ENCODE results near the gene GTF3C5. TPM values are rescaled to one million over a fixed set of nuclear protein-coding genes. Genes with fewer than 3 reads are reported as not detected.
"Not testable (repeated sequence)": the region's sequence is repeated elsewhere in the genome, so short reads cannot be mapped to it uniquely, and the experiment has no call there.

The GTF3C5 gene
- polyA plus RNA-seq, 1 donor from 2014 or later = 34.5 TPM

DNA sequence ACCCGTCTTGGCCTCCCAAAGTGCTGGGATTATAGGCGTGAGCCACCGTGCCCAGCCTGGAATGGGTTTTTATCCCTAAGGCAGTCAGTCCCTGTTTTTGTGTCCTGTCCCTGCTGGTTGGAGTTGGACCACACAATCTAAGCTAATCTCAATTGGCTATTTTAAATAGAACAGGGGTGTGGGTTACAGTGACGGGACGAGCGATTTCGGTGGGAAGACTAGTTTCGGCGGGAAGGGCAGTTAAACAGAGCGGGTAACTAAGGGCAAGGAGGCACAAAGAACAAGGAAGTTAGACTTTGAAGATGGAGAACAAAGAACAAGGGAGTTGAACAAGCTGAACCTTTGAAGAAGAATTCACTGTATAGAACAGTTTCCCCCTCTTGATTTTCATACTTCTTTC is 1.4 kb downstream of the GTF3C5 start:
- Mint-ChIP-seq H3K9me3 (no peaks in the 10 kb centered on the region), H3K36me3 (peaks cover 2% of the 10 kb centered on the region), H3K4me3 (peak overlapping the region; percentile 99 to 100 (median 100)), H3K27ac (peak overlapping the region in 2 of 3 donors; percentile 68 to 98), H3K4me1 (peaks cover 20 to 39% (median 34%) of the 10 kb centered on the region in 3 donors), H3K27me3 (peaks cover 2% of the 10 kb centered on the region)

- no peaks in the 10 kb centered on the region for H3K9me3 Mint-ChIP-seq
- no peaks in the 10 kb centered on the region for H3K36me3 Mint-ChIP-seq
- H3K27me3 Mint-ChIP-seq = peaks cover under 1% of the 10 kb centered on the region
- H3K27ac Mint-ChIP-seq = no peak overlapping the region
- H3K4me1 Mint-ChIP-seq = peaks cover 10 to 40% (median 36%) of the 10 kb centered on the region in 3 donors
- H3K4me3 Mint-ChIP-seq = peak overlapping the region in 1 of 4 donors; percentile 53
These were observed 4.9 kb downstream of the GTF3C5 start for GRCh38 chr9:133035669-133036068.

DNA sequence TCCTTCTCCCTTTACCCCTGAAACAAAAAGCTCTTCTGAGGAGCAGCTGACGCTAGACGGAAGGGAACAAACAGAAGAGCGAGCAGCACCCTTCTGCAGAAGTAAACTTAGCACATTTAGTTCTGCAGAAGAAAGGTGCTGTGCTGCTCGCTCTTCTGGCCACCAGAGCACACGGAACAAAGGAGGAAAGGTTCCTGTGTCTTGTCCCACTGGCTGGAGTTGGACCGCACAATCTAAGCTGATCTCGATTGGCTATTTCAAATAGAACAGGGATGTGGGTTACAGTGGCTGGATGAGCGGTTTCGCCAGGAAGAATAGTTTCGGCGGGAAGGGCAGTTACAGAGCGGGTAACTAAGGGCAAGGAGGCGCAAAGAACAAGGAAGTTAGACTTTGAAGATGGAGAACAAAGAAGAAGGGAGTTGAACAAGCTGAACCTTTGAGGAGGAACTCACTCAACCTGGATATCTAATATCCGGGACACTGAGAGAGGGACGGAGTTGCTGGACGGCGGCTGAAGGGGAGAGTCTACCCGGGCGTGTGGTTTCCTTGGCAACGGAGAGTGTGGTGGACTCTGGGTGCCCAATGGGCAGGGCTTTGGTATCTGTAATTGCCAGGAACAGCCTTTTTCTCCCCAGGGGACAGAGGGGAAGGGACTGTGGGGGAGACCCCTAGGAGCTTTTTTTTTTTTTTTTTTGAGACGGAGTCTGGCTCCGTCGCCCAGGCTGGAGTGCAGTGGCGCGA is 7.1 kb downstream of the GTF3C5 start:
- Mint-ChIP-seq H3K27ac (no peak overlapping the region), H3K9me3 (no peaks in the 10 kb centered on the region), H3K36me3 (no peaks in the 10 kb centered on the region), H3K27me3 (no peaks in the 10 kb centered on the region), H3K4me1 (peaks cover 1 to 23% (median 14%) of the 10 kb centered on the region in 3 donors), H3K4me3 (no peak overlapping the region)

- H3K27ac Mint-ChIP-seq = peak overlapping the region in 1 of 3 donors; percentile 57
- H3K9me3 Mint-ChIP-seq, H3K4me3 Mint-ChIP-seq, H3K36me3 Mint-ChIP-seq, H3K27me3 Mint-ChIP-seq: not testable (repeated sequence)
- H3K4me1 Mint-ChIP-seq = peaks cover 1 to 12% (median 10%) of the 10 kb centered on the region in 3 donors
These were observed 10.2 kb downstream of the GTF3C5 start for GRCh38 chr9:133040892-133041479.

DNA sequence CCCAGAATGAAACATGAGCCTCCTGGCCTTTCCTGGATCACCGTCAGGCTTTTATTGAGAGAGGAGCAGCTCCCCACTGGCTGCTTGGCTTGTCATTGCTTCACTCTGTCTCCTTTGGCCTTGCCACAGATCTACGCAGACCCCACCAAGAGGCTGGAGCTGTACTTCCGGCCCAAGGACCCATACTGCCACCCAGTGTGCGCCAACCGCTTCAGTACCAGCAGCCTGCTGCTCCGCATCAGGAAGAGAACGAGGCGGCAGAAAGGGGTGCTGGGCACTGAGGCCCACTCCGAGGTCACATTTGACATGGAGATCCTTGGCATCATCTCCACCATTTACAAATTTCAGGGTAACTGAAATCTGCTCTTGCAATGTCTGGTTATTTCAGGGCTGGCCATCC is 11.2 kb downstream of the GTF3C5 start:
- H3K4me1 Mint-ChIP-seq = peaks cover 1 to 12% (median 10%) of the 10 kb centered on the region in 3 donors
- H3K27me3 Mint-ChIP-seq = no peaks in the 10 kb centered on the region
- no peak overlapping the region for H3K27ac Mint-ChIP-seq
- H3K4me3 Mint-ChIP-seq = no peak overlapping the region
- no peaks in the 10 kb centered on the region for H3K9me3 Mint-ChIP-seq
- peaks cover 3% of the 10 kb centered on the region for H3K36me3 Mint-ChIP-seq

- peaks cover 1 to 11% (median 3%) of the 10 kb centered on the region in 3 donors for H3K4me1 Mint-ChIP-seq
- H3K36me3 Mint-ChIP-seq = peaks cover 3% of the 10 kb centered on the region
- H3K4me3 Mint-ChIP-seq = no peak overlapping the region
- no peaks in the 10 kb centered on the region for H3K27me3 Mint-ChIP-seq
- no peaks in the 10 kb centered on the region for H3K9me3 Mint-ChIP-seq
- no peak overlapping the region for H3K27ac Mint-ChIP-seq
These were observed 11.9 kb downstream of the GTF3C5 start for GRCh38 chr9:133042676-133043075.

DNA sequence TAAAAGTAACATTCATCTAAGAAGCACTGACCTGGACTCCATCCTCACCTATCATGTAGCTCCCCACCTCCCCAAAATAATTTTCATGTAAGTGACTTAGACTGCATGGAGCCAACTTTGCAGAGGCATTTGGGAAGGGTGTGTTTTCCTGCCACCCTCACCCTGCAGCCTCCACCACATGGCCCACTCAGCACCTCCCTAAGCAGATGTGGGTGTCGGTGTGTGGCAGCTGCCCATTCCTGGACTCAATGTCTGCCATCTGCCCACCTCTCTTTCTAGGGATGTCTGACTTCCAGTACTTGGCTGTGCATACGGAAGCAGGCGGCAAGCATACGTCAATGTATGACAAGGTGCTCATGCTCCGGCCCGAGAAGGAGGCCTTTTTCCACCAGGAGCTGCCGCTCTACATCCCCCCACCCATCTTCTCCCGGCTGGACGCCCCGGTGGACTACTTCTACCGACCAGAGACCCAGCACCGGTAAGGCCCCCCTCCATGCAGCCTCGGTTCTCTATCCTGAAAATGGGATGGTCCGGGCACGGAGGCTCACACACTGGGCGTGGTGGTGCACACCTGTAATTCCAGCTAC is 12.7 kb downstream of the GTF3C5 start:
- peaks cover 3% of the 10 kb centered on the region for H3K36me3 Mint-ChIP-seq
- H3K4me1 Mint-ChIP-seq = peaks cover 0 to 7% (median 1%) of the 10 kb centered on the region in 3 donors
- no peak overlapping the region for H3K27ac Mint-ChIP-seq
- no peak overlapping the region for H3K4me3 Mint-ChIP-seq
- H3K27me3 Mint-ChIP-seq = no peaks in the 10 kb centered on the region
- no peaks in the 10 kb centered on the region for H3K9me3 Mint-ChIP-seq

DNA sequence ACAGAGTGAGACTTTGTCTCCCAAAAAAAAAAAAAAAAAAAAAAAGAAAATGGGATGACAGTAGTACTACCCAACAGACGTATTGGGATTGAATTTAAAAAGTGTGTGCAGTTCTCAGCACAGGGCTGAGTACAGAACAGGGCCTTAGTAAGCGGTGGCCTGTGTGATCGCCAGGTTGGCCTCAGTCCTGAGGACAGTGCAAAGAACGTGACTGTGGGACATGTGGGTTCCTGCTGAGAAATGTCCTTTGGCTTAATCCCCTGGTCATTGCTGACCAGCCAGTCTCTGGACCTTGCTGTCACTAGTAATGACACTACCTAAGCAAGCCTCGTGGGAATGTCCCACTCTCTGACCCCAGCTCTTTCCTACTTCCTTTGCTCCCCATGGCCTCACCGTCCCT is 13.3 kb downstream of the GTF3C5 start:
- Mint-ChIP-seq H3K4me3 (no peak overlapping the region), H3K9me3 (no peaks in the 10 kb centered on the region), H3K27me3 (no peaks in the 10 kb centered on the region), H3K27ac (no peak overlapping the region), H3K4me1 (peaks cover 0 to 7% (median 1%) of the 10 kb centered on the region in 3 donors), H3K36me3 (peaks cover 3% of the 10 kb centered on the region)

GRCh38 chr9:133044661-133045060 is 13.9 kb downstream of the GTF3C5 start:
- H3K36me3 Mint-ChIP-seq = peaks cover 7% of the 10 kb centered on the region
- no peak overlapping the region for H3K4me3 Mint-ChIP-seq
- H3K27ac Mint-ChIP-seq = no peak overlapping the region
- H3K4me1 Mint-ChIP-seq = peaks cover 0 to 5% (median 1%) of the 10 kb centered on the region in 3 donors
- H3K27me3 Mint-ChIP-seq = no peaks in the 10 kb centered on the region
- H3K9me3 Mint-ChIP-seq = no peaks in the 10 kb centered on the region

DNA sequence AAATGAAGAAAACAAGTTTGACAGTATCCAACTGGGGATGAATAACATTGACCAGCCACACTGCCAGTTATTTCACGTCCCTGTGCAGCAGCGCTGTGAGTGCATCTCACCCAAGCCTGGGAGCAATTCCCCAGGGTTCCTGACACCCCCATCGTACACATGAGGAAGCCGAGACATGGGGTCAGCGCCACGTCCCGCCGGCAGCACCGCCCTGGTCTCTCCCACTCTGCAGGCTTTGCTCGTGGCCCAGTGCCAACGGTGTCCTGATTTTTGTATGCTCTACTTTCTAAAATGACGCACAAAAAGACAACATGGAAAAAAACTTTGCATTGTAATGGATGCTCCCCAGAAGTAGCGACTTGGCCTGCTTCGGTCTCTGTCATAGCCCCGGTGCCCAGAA is 14.3 kb downstream of the GTF3C5 start:
- Mint-ChIP-seq H3K4me3 (no peak overlapping the region), H3K27me3 (no peaks in the 10 kb centered on the region), H3K27ac (no peak overlapping the region), H3K9me3 (no peaks in the 10 kb centered on the region), H3K36me3 (peaks cover 7% of the 10 kb centered on the region), H3K4me1 (peaks cover 0 to 1% (median 1%) of the 10 kb centered on the region in 3 donors)

- Mint-ChIP-seq H3K27ac (no peak overlapping the region), H3K4me3 (peak overlapping the region in 1 of 4 donors; percentile 39), H3K36me3 (peaks cover 7% of the 10 kb centered on the region), H3K4me1 (peaks cover 0 to 1% (median 0%) of the 10 kb centered on the region in 3 donors), H3K27me3 (no peaks in the 10 kb centered on the region), H3K9me3 (no peaks in the 10 kb centered on the region)
These were observed 15.6 kb downstream of the GTF3C5 start for GRCh38 chr9:133046196-133046899.

DNA sequence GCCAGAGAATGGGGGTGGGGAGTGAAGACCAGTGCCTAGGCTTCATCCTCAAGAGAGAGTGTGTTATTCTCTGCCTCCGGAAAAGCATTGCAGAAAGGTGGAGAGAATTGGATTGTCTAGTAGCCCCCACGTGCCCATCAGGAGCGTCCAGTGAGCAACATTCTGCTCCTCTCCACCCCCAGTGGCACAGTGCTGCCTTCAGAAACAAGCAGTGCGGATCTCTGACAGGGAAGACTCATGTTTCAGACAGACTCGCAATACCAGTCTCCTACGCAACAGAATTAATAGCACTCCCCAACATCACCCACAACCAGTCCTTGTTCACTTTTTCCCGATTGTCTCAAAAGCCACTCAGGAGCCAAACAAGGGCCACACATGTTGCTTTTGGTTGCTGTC is 16.1 kb downstream of the GTF3C5 start:
- no peaks in the 10 kb centered on the region for H3K27me3 Mint-ChIP-seq
- H3K36me3 Mint-ChIP-seq = peaks cover 7% of the 10 kb centered on the region
- H3K9me3 Mint-ChIP-seq = no peaks in the 10 kb centered on the region
- peak overlapping the region in 1 of 4 donors; percentile 39 for H3K4me3 Mint-ChIP-seq
- H3K4me1 Mint-ChIP-seq = peaks cover 0 to 1% (median 0%) of the 10 kb centered on the region in 3 donors
- H3K27ac Mint-ChIP-seq = no peak overlapping the region

- H3K36me3 Mint-ChIP-seq = peaks cover 9% of the 10 kb centered on the region
- H3K4me1 Mint-ChIP-seq = no peaks in the 10 kb centered on the region
- H3K9me3 Mint-ChIP-seq = no peaks in the 10 kb centered on the region
- no peak overlapping the region for H3K4me3 Mint-ChIP-seq
- H3K27ac Mint-ChIP-seq = no peak overlapping the region
- no peaks in the 10 kb centered on the region for H3K27me3 Mint-ChIP-seq
These were observed 17.8 kb downstream of the GTF3C5 start for GRCh38 chr9:133048595-133048994.

DNA sequence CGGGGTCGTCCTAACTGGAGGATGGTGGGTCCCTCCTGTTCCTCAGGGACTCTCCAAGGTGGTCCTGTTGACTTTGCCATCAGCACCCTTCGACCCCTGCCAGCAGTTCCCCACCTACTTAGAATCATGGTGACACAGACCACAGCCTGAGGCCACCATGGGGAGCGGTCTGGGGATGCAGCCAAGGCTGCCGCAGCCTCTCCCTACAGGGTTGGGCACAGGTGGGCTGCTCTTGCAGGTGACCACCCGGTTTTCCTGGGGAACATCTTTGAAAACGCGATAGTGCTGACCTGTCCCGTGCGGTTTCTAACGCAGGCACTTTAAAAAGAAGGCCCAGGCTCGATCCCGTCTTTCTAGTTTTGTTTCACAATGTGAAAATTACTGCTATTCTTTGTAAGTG is 18.2 kb downstream of the GTF3C5 start:
- no peak overlapping the region for H3K27ac Mint-ChIP-seq
- H3K9me3 Mint-ChIP-seq = no peaks in the 10 kb centered on the region
- no peaks in the 10 kb centered on the region for H3K27me3 Mint-ChIP-seq
- H3K4me3 Mint-ChIP-seq = no peak overlapping the region
- no peaks in the 10 kb centered on the region for H3K4me1 Mint-ChIP-seq
- H3K36me3 Mint-ChIP-seq = peaks cover 9% of the 10 kb centered on the region

DNA sequence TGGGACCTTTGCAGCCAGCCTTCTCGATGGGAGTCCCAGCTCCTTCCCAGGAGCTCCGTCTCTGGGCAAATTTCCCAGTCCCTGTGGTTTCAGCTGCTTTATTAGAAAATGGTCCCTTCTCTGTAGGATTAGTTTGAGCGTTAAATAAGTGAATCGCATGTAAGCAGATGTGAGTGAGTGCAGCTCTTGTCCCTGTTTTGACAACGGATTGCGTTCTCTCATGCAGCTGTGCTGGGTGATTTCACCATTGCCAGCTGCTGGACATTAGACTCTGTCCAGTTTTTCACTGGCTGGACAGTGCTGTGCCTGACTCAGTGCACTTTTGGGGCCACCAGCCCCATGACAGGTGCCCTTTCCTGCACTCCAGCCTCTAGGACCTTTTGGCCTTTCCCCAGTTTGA is 19.3 kb downstream of the GTF3C5 start:
- H3K36me3 Mint-ChIP-seq = peaks cover 9% of the 10 kb centered on the region
- no peaks in the 10 kb centered on the region for H3K9me3 Mint-ChIP-seq
- no peak overlapping the region for H3K4me3 Mint-ChIP-seq
- H3K27me3 Mint-ChIP-seq = no peaks in the 10 kb centered on the region
- no peaks in the 10 kb centered on the region for H3K4me1 Mint-ChIP-seq
- no peak overlapping the region for H3K27ac Mint-ChIP-seq
